Fibroblast of lung (primary cell): Measurements from ENCODE around the gene TCTA. TPM values are rescaled to one million over a fixed set of nuclear protein-coding genes. Genes with fewer than 3 reads are reported as not detected.
A peak's percentile ranks its signal among the peaks of the same experiment; 100 is the strongest.
"Not testable (repeated sequence)": the region's sequence is repeated elsewhere in the genome, so short reads cannot be mapped to it uniquely, and the experiment has no call there.

Experiments
- DNase-seq, 2 donors: peaks; one replicate each; pipeline versions ENCODE4 v3.0.0 to v3.0.0-alpha.2; 2010; ENCODE audit warnings: low read depth in 2 of 2
- H2AFZ ChIP-seq: 2 replicates; pipeline ENCODE4 v1.5.1; 2012; ENCODE audit warnings: low read length, control low read depth, inconsistent platforms
- H3K27ac ChIP-seq: 2 replicates; pipeline ENCODE4 v1.5.1; 2011; ENCODE audit warnings: low read length, control low read depth; ENCODE audit not compliant: insufficient read depth
- H3K27me3 ChIP-seq: 2 replicates; pipeline ENCODE4 v1.5.1; 2011; ENCODE audit warnings: mild to moderate bottlenecking, low read length; ENCODE audit not compliant: control insufficient read depth, insufficient read depth
- H3K36me3 ChIP-seq: 2 replicates; pipeline ENCODE4 v1.5.1; 2011; ENCODE audit warnings: low read length; ENCODE audit not compliant: control insufficient read depth, insufficient read depth
- H3K4me1 ChIP-seq: 2 replicates; pipeline ENCODE4 v1.5.1; 2011; ENCODE audit warnings: low read length; ENCODE audit not compliant: control insufficient read depth, insufficient read depth; ENCODE audit errors: extremely low read depth
- H3K4me2 ChIP-seq: 2 replicates; pipeline ENCODE4 v1.5.1; 2011; ENCODE audit warnings: low read length, control low read depth; ENCODE audit not compliant: insufficient read depth; ENCODE audit errors: extremely low read depth
- H3K4me3 ChIP-seq, 4 experiments: fragments of 200-600 bp in 1 of 4; sonication (generic) in 1 of 4; replicated peaks in 1 of 4; 2 replicates each; pipeline ENCODE4 v1.5.1; 2011 to 2016; ENCODE audit warnings: low read length in 4 of 4, low read depth in 3 of 4, mild to moderate bottlenecking in 3 of 4, control low read depth in 2 of 4, inconsistent platforms in 1 of 4, mixed read lengths in 1 of 4; ENCODE audit not compliant: insufficient read depth in 1 of 4; ENCODE audit errors: control extremely low read depth in 1 of 4
- H3K79me2 ChIP-seq: 2 replicates; pipeline ENCODE4 v1.5.1; 2012; ENCODE audit warnings: mild to moderate bottlenecking, low read length, inconsistent platforms; ENCODE audit not compliant: control insufficient read depth, insufficient read depth
- H3K9ac ChIP-seq: 2 replicates; pipeline ENCODE4 v1.5.1; 2011; ENCODE audit warnings: mild to moderate bottlenecking, low read length, control low read depth; ENCODE audit not compliant: insufficient read depth
- H3K9me3 ChIP-seq: 2 replicates; pipeline ENCODE4 v1.5.1; 2012; ENCODE audit warnings: low read depth, low read length; ENCODE audit not compliant: control insufficient read depth, insufficient read depth
- H4K20me1 ChIP-seq: 2 replicates; pipeline ENCODE4 v1.5.1; 2011; ENCODE audit warnings: low read length; ENCODE audit not compliant: control insufficient read depth, insufficient read depth; ENCODE audit errors: extremely low read depth
- EZH2 ChIP-seq: IDR thresholded peaks from 2 replicates; pipeline ENCODE4 v1.5.1; 2012; ENCODE audit warnings: low read length, control low read depth, mild to moderate bottlenecking; ENCODE audit errors: missing control alignments
- polyA plus RNA-seq, 2 donors: library from polyadenylated mRNA; depleted of rRNA in 1 of 2; stranded (reverse) in 1 of 2; unstranded in 1 of 2; fragments of >200 nt; gene quantifications; 2 replicates each; pipeline ENCODE4 v1.2.1, GENCODE V29; 2011 to 2012; ENCODE audit warnings: missing spikeins in 1 of 2
- total RNA-seq: library from RNA; depleted of rRNA; stranded (reverse); fragments of >200 nt; gene quantifications from 2 replicates; pipeline ENCODE4 v1.2.1, GENCODE V29; 2014
- TF ChIP-seq, protein P1 (sequence below), 2 donors: IDR thresholded peaks in 1 of 2; conservative IDR thresholded peaks in 1 of 2; 1 replicate in 1 of 2; 2 replicates in 1 of 2; pipeline ENCODE4 v1.5.1; 2011 to 2012; ENCODE audit warnings: low read length in 2 of 2, control low read depth in 1 of 2, inconsistent platforms in 1 of 2, low read depth in 1 of 2, mild to moderate bottlenecking in 1 of 2

Gene TCTA
- total and polyA plus RNA-seq, 2 donors (not counting 1 experiment from before 2014, with no cell fraction given) = 34.5 to 57.8 TPM

DNA sequence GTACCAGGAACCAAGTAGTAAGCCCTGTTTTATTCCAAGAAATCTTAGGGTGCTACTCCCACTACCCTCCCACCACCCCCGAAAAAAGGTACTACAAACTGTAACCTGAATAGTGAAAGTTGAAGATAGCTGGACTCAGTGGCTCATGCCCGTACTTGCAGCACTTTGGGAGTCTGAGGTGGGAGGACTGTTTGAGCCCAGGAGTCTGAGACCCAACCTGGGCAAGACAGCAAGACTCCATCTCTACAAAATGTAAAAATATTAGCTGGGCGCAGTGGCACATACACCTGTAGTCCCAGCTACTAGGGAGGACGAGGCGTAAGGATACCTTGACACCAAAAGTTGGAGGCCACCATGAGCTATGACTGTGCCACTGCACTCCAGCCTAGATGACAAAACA lies 8.3 kb upstream of the TCTA start:
- H3K36me3 ChIP-seq = no peaks in the 10 kb centered on the region
- no peak overlapping the region for H2AFZ ChIP-seq
- H3K9ac ChIP-seq = no peak overlapping the region
- no peaks in the 10 kb centered on the region for H3K9me3 ChIP-seq
- no peak for TF ChIP-seq EZH2
- TF ChIP-seq, protein P1, sequence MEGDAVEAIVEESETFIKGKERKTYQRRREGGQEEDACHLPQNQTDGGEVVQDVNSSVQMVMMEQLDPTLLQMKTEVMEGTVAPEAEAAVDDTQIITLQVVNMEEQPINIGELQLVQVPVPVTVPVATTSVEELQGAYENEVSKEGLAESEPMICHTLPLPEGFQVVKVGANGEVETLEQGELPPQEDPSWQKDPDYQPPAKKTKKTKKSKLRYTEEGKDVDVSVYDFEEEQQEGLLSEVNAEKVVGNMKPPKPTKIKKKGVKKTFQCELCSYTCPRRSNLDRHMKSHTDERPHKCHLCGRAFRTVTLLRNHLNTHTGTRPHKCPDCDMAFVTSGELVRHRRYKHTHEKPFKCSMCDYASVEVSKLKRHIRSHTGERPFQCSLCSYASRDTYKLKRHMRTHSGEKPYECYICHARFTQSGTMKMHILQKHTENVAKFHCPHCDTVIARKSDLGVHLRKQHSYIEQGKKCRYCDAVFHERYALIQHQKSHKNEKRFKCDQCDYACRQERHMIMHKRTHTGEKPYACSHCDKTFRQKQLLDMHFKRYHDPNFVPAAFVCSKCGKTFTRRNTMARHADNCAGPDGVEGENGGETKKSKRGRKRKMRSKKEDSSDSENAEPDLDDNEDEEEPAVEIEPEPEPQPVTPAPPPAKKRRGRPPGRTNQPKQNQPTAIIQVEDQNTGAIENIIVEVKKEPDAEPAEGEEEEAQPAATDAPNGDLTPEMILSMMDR (conservative IDR thresholded peaks at IDR 0.05 in 1 of 2, IDR thresholded peaks at IDR 0.05 in 1 of 2; ENCODE audit: low read depth in 1 of 2, low read length in 2 of 2) = no peak
- H3K27me3 ChIP-seq = no peaks in the 10 kb centered on the region
- H3K4me2 ChIP-seq = no peak overlapping the region
- H3K4me3 ChIP-seq = no peak overlapping the region
- peaks cover 96% of the 10 kb centered on the region for H3K79me2 ChIP-seq
- H4K20me1 ChIP-seq = peaks cover 2% of the 10 kb centered on the region
- DNase-seq = no peak
- no peak overlapping the region for H3K27ac ChIP-seq
- no peaks in the 10 kb centered on the region for H3K4me1 ChIP-seq

DNA sequence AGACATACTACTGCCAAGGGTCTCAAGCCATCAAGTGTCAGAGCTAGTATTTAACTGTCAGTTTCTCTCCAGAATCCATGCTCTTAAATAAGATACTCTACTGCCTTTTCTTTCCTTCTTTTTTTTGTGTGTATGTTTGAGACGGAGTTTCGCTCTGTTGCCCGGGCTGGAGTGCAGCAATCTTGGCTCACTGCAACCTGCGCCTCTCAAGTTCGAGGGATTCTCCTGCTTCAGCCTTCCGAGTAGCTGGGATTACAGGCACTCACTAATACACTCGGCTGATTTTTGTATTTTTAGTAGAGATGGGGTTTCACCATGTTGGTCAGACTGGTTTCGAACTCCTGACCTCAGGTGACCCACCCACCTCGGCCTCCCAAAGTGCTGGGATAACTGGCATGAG lies 6.7 kb upstream of the TCTA start:
- not testable (repeated sequence) for H3K4me1 ChIP-seq, H3K9ac ChIP-seq, H3K36me3 ChIP-seq, H3K9me3 ChIP-seq, H3K27me3 ChIP-seq, H4K20me1 ChIP-seq, DNase-seq, H2AFZ ChIP-seq
- peaks cover 98% of the 10 kb centered on the region for H3K79me2 ChIP-seq
- peak overlapping the region; percentile 54 for H3K4me2 ChIP-seq
- peak overlapping the region in 1 of 4 experiments; percentile 27 for H3K4me3 ChIP-seq
- peak overlapping the region; percentile 5 for H3K27ac ChIP-seq

DNA sequence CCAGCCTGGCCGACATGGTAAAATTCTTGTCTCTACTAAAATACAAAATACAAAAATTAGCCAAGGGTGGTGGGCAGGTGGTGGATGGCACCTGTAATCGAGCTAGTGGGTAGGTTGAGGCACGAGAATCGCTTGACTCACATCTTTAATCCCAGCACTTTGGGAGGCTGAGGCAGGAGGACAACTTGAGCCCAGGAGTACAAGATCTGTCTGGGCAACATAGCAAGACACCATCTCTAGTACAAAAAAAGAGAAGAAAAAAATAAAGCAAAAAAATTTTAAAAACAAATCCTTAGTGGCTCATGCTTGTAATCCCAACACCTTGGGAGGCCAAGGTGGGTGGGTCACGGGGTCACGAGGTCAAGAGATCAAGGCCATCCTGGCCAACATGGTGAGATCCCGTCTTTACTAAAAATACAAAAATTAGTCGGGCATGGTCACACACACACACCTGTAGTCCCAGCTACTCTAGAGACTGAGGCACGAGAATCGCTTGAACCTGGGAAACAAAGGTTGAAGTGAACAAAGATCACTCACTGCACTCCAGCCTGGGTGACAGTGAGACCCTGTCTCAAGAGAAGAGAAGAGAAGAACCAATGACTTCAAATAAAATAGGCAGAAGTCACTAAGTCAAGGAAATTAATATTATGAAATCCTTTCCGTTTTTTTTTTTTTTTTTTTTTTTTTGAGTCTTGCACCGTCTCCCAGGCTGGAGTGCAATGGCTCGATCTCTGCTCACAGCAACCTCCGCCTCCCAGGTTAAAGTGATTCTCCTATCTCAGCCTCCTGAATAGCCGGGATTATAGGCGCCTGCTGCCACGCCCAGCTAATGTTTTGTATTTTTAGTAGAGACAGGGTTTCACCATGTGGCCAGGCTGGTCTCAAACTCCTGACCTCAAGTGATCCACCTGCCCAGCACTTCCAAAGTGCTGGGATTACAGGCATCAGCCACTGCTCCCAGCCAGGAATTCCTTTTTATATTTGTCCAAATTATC lies 5.4 kb upstream of the TCTA start:
- TF ChIP-seq EZH2 = no peak
- TF ChIP-seq, protein P1 (conservative IDR thresholded peaks at IDR 0.05 in 1 of 2, IDR thresholded peaks at IDR 0.05 in 1 of 2; ENCODE audit: low read depth in 1 of 2, low read length in 2 of 2) = no peak
- no peaks in the 10 kb centered on the region for H3K4me1 ChIP-seq
- H3K9ac ChIP-seq = no peak overlapping the region
- peaks cover 7% of the 10 kb centered on the region for H4K20me1 ChIP-seq
- no peaks in the 10 kb centered on the region for H3K36me3 ChIP-seq
- H3K79me2 ChIP-seq = peaks cover 99% of the 10 kb centered on the region
- no peak overlapping the region for H2AFZ ChIP-seq
- no peak overlapping the region for H3K4me3 ChIP-seq
- H3K27me3 ChIP-seq = no peaks in the 10 kb centered on the region
- H3K27ac ChIP-seq = no peak overlapping the region
- DNase-seq = no peak
- no peaks in the 10 kb centered on the region for H3K9me3 ChIP-seq
- peak overlapping the region; percentile 45 for H3K4me2 ChIP-seq
